GM10248 (cell line): ENCODE data around the gene GREB1L.
"Not testable (repeated sequence)": the region's sequence is repeated elsewhere in the genome, so short reads cannot be mapped to it uniquely, and the experiment has no call there.

ENCODE experiments used
- CTCF ChIA-PET: fragments of 300-600 bp; sonication (Branson Sonifier 250); formaldehyde crosslinking; extraction: SDS; loops from one replicate; lab custom pipeline; 2021; ENCODE audit warnings: antibody characterized with exemption; lab: Yijun Ruan, JAX
- POLR2A ChIA-PET: fragments of 350-650 bp; sonication (Branson Sonifier 250); formaldehyde crosslinking; extraction: SDS; loops from one replicate; lab custom pipeline; 2020; ENCODE audit warnings: antibody characterized with exemption; lab: Yijun Ruan, JAX
- DNase-seq: peaks from one replicate; pipeline ENCODE4 v3.0.0; 2012; ENCODE audit errors: extremely low spot score
- TF ChIP-seq, protein P1 (sequence below): IDR thresholded peaks from 2 replicates; pipeline ENCODE4 v1.5.1; 2012; ENCODE audit warnings: mild to moderate bottlenecking, low read depth; ENCODE audit errors: extremely low read depth, missing control alignments, control extremely low read depth

GREB1L gene

GRCh38 chr18:21362831-21363230 is 120.8 kb downstream of the GREB1L start:
- ChIA-PET POLR2A (no interaction called here), CTCF (no interaction called here)
- DNase-seq: no peak
- TF ChIP-seq, protein P1, sequence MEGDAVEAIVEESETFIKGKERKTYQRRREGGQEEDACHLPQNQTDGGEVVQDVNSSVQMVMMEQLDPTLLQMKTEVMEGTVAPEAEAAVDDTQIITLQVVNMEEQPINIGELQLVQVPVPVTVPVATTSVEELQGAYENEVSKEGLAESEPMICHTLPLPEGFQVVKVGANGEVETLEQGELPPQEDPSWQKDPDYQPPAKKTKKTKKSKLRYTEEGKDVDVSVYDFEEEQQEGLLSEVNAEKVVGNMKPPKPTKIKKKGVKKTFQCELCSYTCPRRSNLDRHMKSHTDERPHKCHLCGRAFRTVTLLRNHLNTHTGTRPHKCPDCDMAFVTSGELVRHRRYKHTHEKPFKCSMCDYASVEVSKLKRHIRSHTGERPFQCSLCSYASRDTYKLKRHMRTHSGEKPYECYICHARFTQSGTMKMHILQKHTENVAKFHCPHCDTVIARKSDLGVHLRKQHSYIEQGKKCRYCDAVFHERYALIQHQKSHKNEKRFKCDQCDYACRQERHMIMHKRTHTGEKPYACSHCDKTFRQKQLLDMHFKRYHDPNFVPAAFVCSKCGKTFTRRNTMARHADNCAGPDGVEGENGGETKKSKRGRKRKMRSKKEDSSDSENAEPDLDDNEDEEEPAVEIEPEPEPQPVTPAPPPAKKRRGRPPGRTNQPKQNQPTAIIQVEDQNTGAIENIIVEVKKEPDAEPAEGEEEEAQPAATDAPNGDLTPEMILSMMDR: no peak

- TF ChIP-seq, protein P1: no peak
- CTCF ChIA-PET: interaction anchor here (1.3 kb wide), 1 partner anchor 8 kb away, joined by 3 read pairs; no protein-coding TSS in a partner anchor
- no peak for DNase-seq
- POLR2A ChIA-PET: no interaction called here
Measured at GRCh38 chr18:21363348-21363747, 121.3 kb downstream of the GREB1L start.

DNA sequence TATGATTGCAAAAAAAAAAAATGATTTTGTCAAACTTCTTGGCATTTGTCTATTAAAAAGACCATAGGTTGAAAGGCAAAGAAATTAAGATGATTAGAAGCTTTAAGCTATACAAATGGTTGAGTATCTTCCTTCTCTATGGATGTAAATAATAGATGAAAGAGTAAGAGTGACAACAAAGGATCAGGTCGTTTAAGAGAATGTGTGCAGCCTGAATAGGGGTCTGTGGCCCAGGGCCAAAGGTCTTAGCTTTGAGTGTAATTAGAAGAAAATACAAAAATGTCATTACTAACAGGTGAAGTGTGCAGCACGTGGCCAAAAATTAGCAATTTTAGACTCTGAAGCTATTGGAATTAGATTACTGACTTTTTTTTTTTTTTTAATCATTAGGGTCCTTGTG is 122.4 kb downstream of the GREB1L start:
- DNase-seq: no peak
- TF ChIP-seq, protein P1: no peak
- ChIA-PET POLR2A (no interaction called here), CTCF (interaction anchor here (1.3 kb wide), 1 partner anchor 9 kb away, joined by 3 read pairs; no protein-coding TSS in a partner anchor)

- TF ChIP-seq, protein P1: no peak
- DNase-seq: no peak
- POLR2A ChIA-PET: no interaction called here
- CTCF ChIA-PET: no interaction called here
Measured at GRCh38 chr18:21366896-21367295, 124.9 kb downstream of the GREB1L start.

- TF ChIP-seq, protein P1: no peak
- no peak for DNase-seq
- ChIA-PET POLR2A (no interaction called here), CTCF (no interaction called here)
Measured at GRCh38 chr18:21369146-21369545, 127.1 kb downstream of the GREB1L start.

DNA sequence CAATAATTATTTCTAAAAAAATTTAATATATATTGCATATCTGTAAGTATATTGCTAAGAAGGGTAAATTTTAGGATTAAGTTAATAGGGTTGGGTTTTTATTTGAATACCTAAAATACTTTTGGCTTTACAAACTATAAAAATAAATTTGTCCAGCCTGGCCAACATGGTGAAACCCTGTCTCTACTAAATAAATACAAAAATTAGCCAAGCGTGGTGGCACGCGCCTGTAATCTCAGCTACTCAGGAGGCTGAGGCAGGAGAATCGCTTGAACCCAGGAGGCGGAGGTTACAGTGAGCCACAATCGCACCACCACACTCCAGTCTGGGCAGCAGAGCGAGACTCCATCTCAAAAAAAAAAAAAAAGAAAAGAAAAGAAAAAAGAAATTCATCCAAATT is 127.6 kb downstream of the GREB1L start:
- POLR2A ChIA-PET, DNase-seq, CTCF ChIA-PET: not testable (repeated sequence)

- DNase-seq: no peak
- TF ChIP-seq, protein P1: no peak
- CTCF ChIA-PET: no interaction called here
- POLR2A ChIA-PET: no interaction called here
Measured at GRCh38 chr18:21383031-21383430, 141.0 kb downstream of the GREB1L start.
